HepG2 (cell line): ENCODE results near the gene CMTM1. TPM values are rescaled to one million over a fixed set of nuclear protein-coding genes. Genes with fewer than 3 reads are reported as not detected.

Experiments
- ATAC-seq: fragments of 200-7000 bp; cut with Tn5 transposase; 3 replicates; pipeline ENCODE4 v1.9.1; 2020; ENCODE audit warnings: mild to moderate bottlenecking, moderate library complexity
- BruUV-seq: library from RNA; stranded (reverse); fragments of 400-500 nt; replicated peaks from 2 replicates; lab custom pipeline; 2021; lab: Mats Ljungman, UMichigan
- CTCF ChIA-PET: fragments of 300-600 bp; formaldehyde crosslinking; extraction: SDS; loops from one replicate; lab custom pipeline; 2021; ENCODE audit warnings: low total read pairs, inconsistent platforms, low intra/inter-chr PET ratio; lab: Yijun Ruan, JAX
- POLR2A ChIA-PET: fragments of 350-600 bp; sonication (Branson Sonifier 250); formaldehyde crosslinking; loops from one replicate; lab custom pipeline; 2020; ENCODE audit warnings: antibody characterized with exemption, inconsistent platforms; lab: Yijun Ruan, JAX
- DNase-seq: peaks from one replicate; pipeline ENCODE4 v3.0.0-alpha.2; 2015; ENCODE audit warnings: low spot score
- FAIRE-seq: peaks from 3 replicates; lab custom pipeline; 2011; peaks lifted over from hg19 to GRCh38; lab: Jason Lieb, UNC
- H2AFZ ChIP-seq: one replicate; pipeline ENCODE4 v1.6.1; 2011; ENCODE audit warnings: low read length, inconsistent platforms
- H3K27ac ChIP-seq: fragments of 300-600 bp; 3 replicates; pipeline ENCODE4 v1.8.0; 2011; ENCODE audit warnings: mixed run types, mild to moderate bottlenecking, mixed read lengths, low read length, inconsistent platforms; ENCODE audit not compliant: insufficient read depth; ENCODE audit errors: extremely low read length
- H3K27me3 ChIP-seq, 2 experiments: fragments of 200-600 bp in 1 of 2; 2 replicates in 1 of 2; 3 replicates in 1 of 2; pipeline versions ENCODE4 v1.6.0 to v1.8.0; 2011; ENCODE audit warnings: low read length in 2 of 2, mild to moderate bottlenecking in 2 of 2, moderate library complexity in 2 of 2, inconsistent platforms in 1 of 2; ENCODE audit not compliant: insufficient read depth in 2 of 2, control insufficient read depth in 1 of 2
- H3K36me3 ChIP-seq, 2 experiments: fragments of 200-600 bp in 1 of 2; replicated peaks in 1 of 2; 2 replicates in 1 of 2; 3 replicates in 1 of 2; pipeline versions ENCODE4 v1.5.1 to v1.8.0; 2011; ENCODE audit warnings: low read length in 2 of 2, inconsistent platforms in 1 of 2; ENCODE audit not compliant: insufficient read depth in 2 of 2, control insufficient read depth in 1 of 2
- H3K4me1 ChIP-seq: 2 replicates; pipeline ENCODE4 v1.5.1; 2012; ENCODE audit warnings: low read length, inconsistent platforms; ENCODE audit not compliant: insufficient read depth
- H3K4me2 ChIP-seq: 2 replicates; pipeline ENCODE4 v1.6.0; 2011; ENCODE audit warnings: low read depth, low read length, inconsistent platforms
- H3K4me3 ChIP-seq, 3 experiments: fragments of 200-600 bp in 1 of 3; sonication (generic), shearing (Covaris generic) in 1 of 3; replicated peaks in 1 of 3; 2 replicates each; pipeline ENCODE4 v1.5.1; 2011 to 2016; ENCODE audit warnings: low read length in 3 of 3, inconsistent platforms in 2 of 3, low read depth in 2 of 3, mild to moderate bottlenecking in 2 of 3, control low read depth in 1 of 3, mixed read lengths in 1 of 3; ENCODE audit not compliant: insufficient read depth in 1 of 3
- H3K79me2 ChIP-seq: one replicate; pipeline ENCODE4 v1.6.1; 2011; ENCODE audit warnings: low read length, inconsistent platforms; ENCODE audit not compliant: insufficient read depth
- H3K9ac ChIP-seq: 2 replicates; pipeline ENCODE4 v1.6.0; 2011; ENCODE audit warnings: mild to moderate bottlenecking, low read depth, low read length, inconsistent platforms; ENCODE audit not compliant: insufficient read depth
- H3K9me3 ChIP-seq: 2 replicates; pipeline ENCODE4 v1.5.1; 2012; ENCODE audit warnings: mild to moderate bottlenecking, low read length
- H4K20me1 ChIP-seq: 2 replicates; pipeline ENCODE4 v1.6.0; 2011; ENCODE audit warnings: inconsistent platforms, mild to moderate bottlenecking, low read length, moderate library complexity; ENCODE audit not compliant: insufficient read depth
- PBX2 ChIP-seq: IDR thresholded peaks from 2 replicates; pipeline ENCODE4 v1.6.1; 2016; ENCODE audit warnings: control low read depth
- PTBP1 ChIP-seq: fragments of 200-400 bp; formaldehyde crosslinking; IDR thresholded peaks from 2 replicates; pipeline ENCODE4 v1.6.1; 2018; ENCODE audit warnings: low read length, low read depth; ENCODE audit not compliant: poor library complexity, severe bottlenecking
- WGBS: methylation state at CpG from one replicate; pipeline ENCODE4 v1.1.6; 2017; ENCODE audit warnings: low lambda C conversion rate; 5-methylcytosine and 5-hydroxymethylcytosine counted together
- in situ Hi-C: cut with HindIII; loops from 2 replicates; pipeline ENCODE4 v1.10.0; 2017; ENCODE audit warnings: low pct_unique_long_range_greater_than_20kb; ENCODE audit not compliant: extremely low pct_ligation_motif_present
- intact Hi-C: fragments of 100-400 bp; cut with micrococcal nuclease; formaldehyde crosslinking; loops from one replicate; pipeline ENCODE4 v1.10.0; 2022; ENCODE audit not compliant: unreplicated experiment
- polyA plus RNA-seq, 8 experiments: library from polyadenylated mRNA; depleted of rRNA in 3 of 8; stranded (reverse) in 7 of 8; unstranded in 1 of 8; fragments of >200 nt; fragmentation: Illumina TruSeq in 4 of 8; extraction: Trizol in 4 of 8; gene quantifications; 2 replicates each; pipeline versions ENCODE4 v1.2.1 to v1.2.3, GENCODE V29; 2011 to 2016; ENCODE audit warnings: low read depth in 4 of 8, missing spikeins in 1 of 8, mixed read lengths in 1 of 8; ENCODE audit not compliant: insufficient read depth in 1 of 8
- total RNA-seq, 5 experiments: library from RNA; depleted of rRNA; stranded (reverse); fragments of >200 nt; fragmentation: Illumina TruSeq; extraction: Trizol; gene quantifications; 2 replicates each; pipeline ENCODE4 v1.2.3, GENCODE V29; 2016; ENCODE audit warnings: low read depth in 1 of 5
- TF ChIP-seq, protein P1 (sequence below): sonication (generic); formaldehyde crosslinking; IDR thresholded peaks from 2 replicates; pipeline ENCODE4 v1.4.0; 2020; ENCODE audit warnings: missing genetic modification reagents, borderline replicate concordance

CMTM1 gene
- total and polyA plus RNA-seq, 2 of the 13 experiments (the other 11 are each of a cell fraction or from before 2014, with no cell fraction given) = 1.7 to 2.9 TPM

- in situ Hi-C loops (no loop called here), intact Hi-C loops (no loop called here)
- ATAC-seq (no peak), DNase-seq (no peak), FAIRE-seq (no peak)
- H3K4me3 ChIP-seq = no peak overlapping the region
- no peak overlapping the region for H2AFZ ChIP-seq
- ChIA-PET POLR2A (no interaction called here), CTCF (no interaction called here)
- 85% methylated on average over 1 of the region's 1 CpG for WGBS
- no peaks in the 10 kb centered on the region for H3K9me3 ChIP-seq
- no peaks in the 10 kb centered on the region for H3K4me1 ChIP-seq
- TF ChIP-seq PTBP1 = no peak
- TF ChIP-seq, protein P1, sequence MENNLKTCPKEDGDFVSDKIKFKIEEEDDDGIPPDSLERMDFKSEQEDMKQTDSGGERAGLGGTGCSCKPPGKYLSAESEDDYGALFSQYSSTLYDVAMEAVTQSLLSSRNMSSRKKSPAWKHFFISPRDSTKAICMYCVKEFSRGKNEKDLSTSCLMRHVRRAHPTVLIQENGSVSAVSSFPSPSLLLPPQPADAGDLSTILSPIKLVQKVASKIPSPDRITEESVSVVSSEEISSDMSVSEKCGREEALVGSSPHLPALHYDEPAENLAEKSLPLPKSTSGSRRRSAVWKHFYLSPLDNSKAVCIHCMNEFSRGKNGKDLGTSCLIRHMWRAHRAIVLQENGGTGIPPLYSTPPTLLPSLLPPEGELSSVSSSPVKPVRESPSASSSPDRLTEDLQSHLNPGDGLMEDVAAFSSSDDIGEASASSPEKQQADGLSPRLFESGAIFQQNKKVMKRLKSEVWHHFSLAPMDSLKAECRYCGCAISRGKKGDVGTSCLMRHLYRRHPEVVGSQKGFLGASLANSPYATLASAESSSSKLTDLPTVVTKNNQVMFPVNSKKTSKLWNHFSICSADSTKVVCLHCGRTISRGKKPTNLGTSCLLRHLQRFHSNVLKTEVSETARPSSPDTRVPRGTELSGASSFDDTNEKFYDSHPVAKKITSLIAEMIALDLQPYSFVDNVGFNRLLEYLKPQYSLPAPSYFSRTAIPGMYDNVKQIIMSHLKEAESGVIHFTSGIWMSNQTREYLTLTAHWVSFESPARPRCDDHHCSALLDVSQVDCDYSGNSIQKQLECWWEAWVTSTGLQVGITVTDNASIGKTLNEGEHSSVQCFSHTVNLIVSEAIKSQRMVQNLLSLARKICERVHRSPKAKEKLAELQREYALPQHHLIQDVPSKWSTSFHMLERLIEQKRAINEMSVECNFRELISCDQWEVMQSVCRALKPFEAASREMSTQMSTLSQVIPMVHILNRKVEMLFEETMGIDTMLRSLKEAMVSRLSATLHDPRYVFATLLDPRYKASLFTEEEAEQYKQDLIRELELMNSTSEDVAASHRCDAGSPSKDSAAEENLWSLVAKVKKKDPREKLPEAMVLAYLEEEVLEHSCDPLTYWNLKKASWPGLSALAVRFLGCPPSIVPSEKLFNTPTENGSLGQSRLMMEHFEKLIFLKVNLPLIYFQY = no peak
- no TSS peak for BruUV-seq
- no peak overlapping the region for H3K4me2 ChIP-seq
- H3K9ac ChIP-seq = no peak overlapping the region
- H3K79me2 ChIP-seq = no peaks in the 10 kb centered on the region
- H4K20me1 ChIP-seq = no peaks in the 10 kb centered on the region
- H3K27me3 ChIP-seq = peaks cover 0 to 14% of the 10 kb centered on the region in 2 experiments; a peak in 2 of 5 replicates
- no peak overlapping the region for H3K27ac ChIP-seq
- H3K36me3 ChIP-seq = no peaks in the 10 kb centered on the region
These were observed 7.8 kb downstream of the CMTM1 start for GRCh38 chr16:66574081-66574480.

- Histone ChIP-seq H3K4me2 (no peak overlapping the region), H3K36me3 (no peaks in the 10 kb centered on the region), H3K9ac (no peak overlapping the region), H3K4me3 (no peak overlapping the region), H2AFZ (no peak overlapping the region), H3K27ac (no peak overlapping the region), H3K79me2 (no peaks in the 10 kb centered on the region), H3K9me3 (no peaks in the 10 kb centered on the region), H3K27me3 (peaks cover 0 to 14% of the 10 kb centered on the region in 2 experiments; a peak in 2 of 5 replicates), H4K20me1 (no peaks in the 10 kb centered on the region), H3K4me1 (no peaks in the 10 kb centered on the region)
- intact Hi-C loops (no loop called here), in situ Hi-C loops (no loop called here)
- CTCF ChIA-PET = no interaction called here
- FAIRE-seq = no peak
- DNase-seq = no peak
- TF ChIP-seq PBX2 (CRISPR knock-in tag) = no peak
- ATAC-seq = no peak
- BruUV-seq = no TSS peak
- POLR2A ChIA-PET = no interaction called here
- 69% methylated on average over 3 of the region's 3 CpGs for WGBS
These were observed 8.3 kb downstream of the CMTM1 start for GRCh38 chr16:66574531-66574930.
